ENCODE data around the gene NDUFB10. TPM values are rescaled to one million over a fixed set of nuclear protein-coding genes. Genes with fewer than 3 reads are reported as not detected.

The NDUFB10 gene
- total RNA-seq, 1 experiment from 2014 or later, result 206 TPM

- no peak for DNase-seq (ENCODE audit: extremely low read depth, low read depth)
These were observed 22.7 kb downstream of the NDUFB10 start for GRCh38 chr16:1982013-1982433.

DNA sequence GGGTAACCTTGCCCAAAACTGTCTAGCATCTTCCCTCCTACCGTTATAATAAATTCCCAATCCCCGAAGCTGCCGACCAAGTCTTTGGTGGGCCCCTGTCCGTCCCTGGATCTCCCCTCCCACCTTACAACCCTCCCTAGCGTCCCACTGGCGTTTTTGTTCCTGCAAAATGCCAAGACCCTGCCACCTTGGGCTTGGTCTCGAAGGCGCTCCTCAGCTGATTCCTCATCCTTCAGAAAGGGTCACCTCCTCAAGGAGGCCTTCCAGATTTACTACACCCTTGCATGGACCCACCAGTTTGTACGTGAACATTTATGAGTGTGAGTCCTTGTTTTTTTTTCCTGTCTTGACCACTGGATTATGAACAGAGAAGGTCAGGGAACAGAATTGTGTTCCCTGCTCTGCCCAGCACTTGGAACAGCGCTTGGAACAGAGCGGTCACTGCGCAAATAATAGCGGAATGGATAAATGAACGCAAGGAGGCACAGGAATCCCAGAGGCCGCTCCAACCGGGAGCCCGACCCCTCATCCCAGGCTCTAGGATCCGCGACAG, 23.7 kb downstream of the NDUFB10 start:
- no peak for DNase-seq (ENCODE audit: extremely low read depth, low read depth)

DNA sequence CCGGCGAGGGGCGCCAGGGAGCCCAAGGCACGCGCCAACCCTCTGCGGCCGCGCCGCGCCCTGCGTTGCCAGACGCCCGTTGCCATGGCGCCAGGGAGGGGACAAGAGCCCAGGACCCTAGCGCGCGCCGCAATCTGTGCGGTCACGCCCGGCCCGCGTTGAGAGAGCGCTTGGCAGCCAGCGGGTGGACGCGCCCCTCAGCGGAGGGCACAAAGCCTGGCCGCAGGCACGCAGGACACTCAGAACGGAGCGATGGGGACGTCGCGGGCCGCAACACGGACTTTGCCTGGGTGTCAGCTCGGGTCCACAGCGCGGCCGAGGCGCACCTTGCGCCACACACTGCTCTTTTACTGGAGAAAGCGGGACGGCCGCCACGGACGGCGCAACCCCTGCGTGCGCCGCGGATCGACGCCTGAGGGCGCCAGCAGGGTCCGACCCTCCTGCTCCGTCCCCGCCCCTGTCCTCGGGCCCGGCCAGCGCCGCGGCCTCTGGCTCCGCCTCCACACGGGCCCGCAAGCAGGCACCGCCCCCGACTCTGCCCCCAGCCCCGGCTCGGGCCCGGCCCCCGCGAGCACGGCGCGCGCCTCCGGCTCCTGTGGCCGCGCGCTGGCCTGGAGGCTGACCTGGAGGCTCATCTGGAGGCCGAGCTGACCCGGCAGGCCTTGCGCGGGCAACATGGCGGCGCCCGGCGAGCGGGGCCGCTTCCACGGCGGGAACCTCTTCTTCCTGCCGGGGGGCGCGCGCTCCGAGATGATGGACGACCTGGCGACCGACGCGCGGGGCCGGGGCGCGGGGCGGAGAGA, 24.4 kb downstream of the NDUFB10 start, which contains the start of gene GFER:
TSS of gene GFER (plus strand) at position 650 of the 803 bp plus-strand sequence. CDS start at position 676, 26 bp downstream.
- peak; percentile 91 for DNase-seq (ENCODE audit: extremely low read depth, low read depth)

GRCh38 chr16:1984347-1985225, 25.2 kb downstream of the NDUFB10 start:
- no peak for DNase-seq (ENCODE audit: extremely low read depth, low read depth)

DNA sequence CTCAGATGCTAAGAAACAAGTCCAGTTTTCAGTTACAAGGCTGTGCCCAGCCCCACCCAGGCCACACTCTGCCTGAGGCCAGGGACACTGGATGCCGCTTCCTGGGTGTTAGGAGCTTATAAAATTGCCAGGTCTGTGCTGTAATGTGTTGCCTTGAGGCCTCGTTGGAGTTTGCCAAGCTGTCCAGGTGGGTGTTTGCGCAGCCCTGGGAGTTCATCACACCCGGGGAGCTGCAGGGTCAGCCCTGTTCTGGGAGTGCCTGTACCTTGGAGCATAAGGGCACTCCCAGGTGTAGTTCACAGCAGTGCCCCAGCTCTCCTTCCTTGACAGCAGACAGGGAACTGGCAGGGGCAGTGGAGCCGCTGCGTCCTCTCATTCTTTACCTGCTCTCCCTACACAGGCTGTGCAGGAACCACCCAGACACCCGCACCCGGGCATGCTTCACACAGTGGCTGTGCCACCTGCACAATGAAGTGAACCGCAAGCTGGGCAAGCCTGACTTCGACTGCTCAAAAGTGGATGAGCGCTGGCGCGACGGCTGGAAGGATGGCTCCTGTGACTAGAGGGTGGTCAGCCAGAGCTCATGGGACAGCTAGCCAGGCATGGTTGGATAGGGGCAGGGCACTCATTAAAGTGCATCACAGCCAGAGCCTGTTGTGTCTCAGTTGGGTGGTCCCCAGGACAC, 26.3 kb downstream of the NDUFB10 start:
- DNase-seq (ENCODE audit: extremely low read depth, low read depth), result no peak

- DNase-seq (ENCODE audit: extremely low read depth, low read depth), result no peak
These were observed 27.9 kb downstream of the NDUFB10 start for GRCh38 chr16:1987198-1987597.

DNA sequence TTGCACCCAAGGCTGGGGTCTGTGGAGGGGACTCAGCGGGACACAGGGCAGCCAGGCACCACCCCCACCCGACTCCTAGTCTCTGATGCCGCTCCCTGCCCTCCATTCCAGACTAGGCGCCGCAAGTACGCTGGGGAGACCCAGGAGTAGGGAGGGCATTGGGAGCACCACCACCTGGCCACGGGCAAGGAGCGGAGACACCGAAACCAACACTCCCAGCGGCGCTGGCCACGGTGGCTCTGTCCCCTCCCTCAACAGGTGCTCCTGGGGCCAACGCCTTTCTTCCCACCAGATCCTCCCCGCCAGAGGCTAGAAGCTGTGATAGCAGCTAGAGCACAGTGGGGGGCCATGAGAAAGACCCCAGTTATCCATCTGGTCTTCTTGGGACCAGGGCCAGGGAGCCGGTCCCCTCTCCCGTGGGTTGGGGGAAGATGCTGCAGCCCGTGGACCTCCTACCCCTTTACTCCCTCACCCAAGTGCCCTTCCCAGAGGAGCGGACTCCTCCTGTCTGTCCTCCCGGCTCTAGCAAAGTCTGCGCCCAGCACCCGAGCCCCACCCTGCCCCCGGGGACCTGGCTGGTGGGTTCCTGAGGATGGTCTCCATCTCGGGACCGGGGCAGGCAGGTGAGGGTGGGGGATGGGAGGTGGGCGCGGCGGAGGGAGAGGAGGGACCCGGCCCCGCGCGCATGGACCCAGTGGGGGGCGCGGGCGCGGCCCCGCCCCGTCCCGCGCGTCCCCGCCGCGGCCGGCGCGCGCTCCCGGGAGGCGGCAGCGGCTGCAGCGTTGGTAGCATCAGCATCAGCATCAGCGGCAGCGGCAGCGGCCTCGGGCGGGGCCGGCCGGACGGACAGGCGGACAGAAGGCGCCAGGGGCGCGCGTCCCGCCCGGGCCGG, 30.1 kb downstream of the NDUFB10 start, which contains the start of gene SYNGR3:
TSS of gene SYNGR3 (plus strand) at position 762 of the 892 bp plus-strand sequence. CDS start 133 bp downstream, outside the sequence.
- no peak for DNase-seq (ENCODE audit: extremely low read depth, low read depth)

DNA sequence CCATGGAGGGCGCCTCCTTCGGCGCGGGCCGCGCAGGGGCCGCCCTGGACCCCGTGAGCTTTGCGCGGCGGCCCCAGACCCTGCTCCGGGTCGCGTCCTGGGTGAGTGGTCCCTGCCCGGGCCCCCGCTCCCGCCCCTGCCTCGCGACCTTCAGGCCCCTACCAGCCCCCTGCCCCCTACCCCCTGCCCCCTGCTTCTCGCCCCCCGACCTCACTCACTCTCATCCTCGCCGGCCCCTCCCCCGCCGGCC, 30.7 kb downstream of the NDUFB10 start:
- DNase-seq (ENCODE audit: extremely low read depth, low read depth), result no peak

DNA sequence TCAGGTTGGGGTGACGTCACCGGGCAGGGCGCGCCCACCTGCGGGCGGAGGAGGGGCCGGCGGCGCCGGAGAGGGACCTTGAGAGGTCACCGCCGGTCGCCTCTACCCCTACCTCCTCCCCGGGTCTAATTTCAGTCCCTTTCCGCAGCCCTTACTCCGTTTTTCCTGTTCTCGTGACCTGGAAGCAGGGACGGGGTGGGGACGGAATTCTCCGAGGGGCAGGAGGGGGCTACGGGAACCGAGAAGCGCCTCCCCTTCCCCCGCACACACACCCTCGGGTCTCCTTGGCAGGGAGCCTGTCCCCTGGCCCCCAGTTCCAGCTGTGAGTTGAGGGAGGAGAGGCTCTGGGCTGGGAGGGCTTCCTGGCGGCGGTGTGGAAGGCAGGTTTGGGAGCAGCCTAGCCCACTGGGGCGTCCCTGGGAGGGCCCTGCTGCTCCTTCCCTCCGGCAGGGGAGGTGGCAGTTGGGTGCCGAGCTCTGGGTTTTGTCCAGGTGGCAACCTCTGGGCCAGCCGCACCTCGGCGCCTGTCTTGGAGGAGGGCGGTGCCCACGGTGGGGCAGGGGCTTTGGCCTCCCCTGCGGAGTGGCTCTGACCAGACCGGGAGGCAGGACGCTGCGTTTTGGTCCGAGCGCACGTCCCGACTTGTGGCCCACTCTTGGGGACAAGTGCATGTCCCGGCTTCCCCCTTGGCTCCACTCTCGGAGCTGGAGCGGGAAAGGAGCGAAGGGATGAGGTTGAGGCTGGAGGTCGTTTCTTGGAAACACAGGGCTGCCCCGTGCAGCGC, 31.2 kb downstream of the NDUFB10 start:
- DNase-seq (ENCODE audit: extremely low read depth, low read depth), result no peak

GRCh38 chr16:1991135-1991551, 31.8 kb downstream of the NDUFB10 start:
- no peak for DNase-seq (ENCODE audit: extremely low read depth, low read depth)

GRCh38 chr16:1991588-1991947, 32.2 kb downstream of the NDUFB10 start:
- no peak for DNase-seq (ENCODE audit: extremely low read depth, low read depth)

DNA sequence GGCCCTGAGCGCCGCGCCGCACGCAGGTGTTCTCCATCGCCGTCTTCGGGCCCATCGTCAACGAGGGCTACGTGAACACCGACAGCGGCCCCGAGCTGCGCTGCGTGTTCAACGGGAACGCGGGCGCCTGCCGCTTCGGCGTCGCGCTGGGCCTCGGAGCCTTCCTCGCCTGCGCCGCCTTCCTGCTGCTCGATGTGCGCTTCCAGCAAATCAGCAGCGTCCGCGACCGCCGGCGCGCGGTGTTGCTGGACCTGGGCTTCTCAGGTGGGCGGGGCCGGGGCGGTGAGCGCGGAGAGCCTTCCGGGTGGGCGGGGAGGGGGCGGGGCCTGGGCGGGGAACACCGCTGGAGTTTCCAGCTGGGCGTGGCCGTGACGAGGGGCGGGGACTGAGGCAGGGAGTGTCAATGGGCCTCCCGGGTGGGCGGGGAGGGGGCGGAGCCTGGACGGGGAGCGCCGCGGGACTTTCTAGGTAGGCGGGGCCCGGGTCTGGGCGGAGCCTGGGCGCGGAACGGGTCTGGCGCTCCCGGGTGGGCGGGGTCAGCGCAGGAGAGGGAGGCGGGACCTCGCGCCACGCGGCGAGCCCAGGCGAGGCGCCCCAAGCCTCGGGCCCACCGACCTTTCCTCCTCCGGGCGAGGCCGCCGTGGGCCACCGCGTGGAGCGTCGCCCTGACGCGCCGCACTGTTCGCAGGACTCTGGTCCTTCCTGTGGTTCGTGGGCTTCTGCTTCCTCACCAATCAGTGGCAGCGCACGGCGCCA, 32.8 kb downstream of the NDUFB10 start:
- DNase-seq (ENCODE audit: extremely low read depth, low read depth), result peak; percentile 89

GRCh38 chr16:1992704-1993317, 33.5 kb downstream of the NDUFB10 start:
- no peak for DNase-seq (ENCODE audit: extremely low read depth, low read depth)

DNA sequence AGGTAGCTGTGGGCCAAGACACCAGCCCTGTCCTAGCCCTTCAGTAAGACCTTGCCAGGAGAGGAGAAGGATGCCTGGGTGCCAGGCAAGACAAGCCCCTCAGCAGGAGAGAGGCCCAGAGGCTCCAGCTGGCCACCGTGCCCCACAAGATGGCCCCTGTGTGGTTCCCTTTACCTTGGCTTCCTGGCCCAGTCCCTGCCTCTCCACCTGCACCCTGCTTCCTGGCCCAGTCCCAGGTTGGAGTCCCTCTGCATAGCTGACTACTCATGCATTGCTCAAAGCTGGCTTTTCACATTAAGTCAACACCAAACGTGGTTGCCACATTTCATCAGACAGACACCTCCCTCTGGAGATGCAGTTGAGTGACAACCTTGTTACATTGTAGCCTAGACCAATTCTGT, 34.4 kb downstream of the NDUFB10 start:
- no peak for DNase-seq (ENCODE audit: extremely low read depth, low read depth)

GRCh38 chr16:1997494-1998359, 38.4 kb downstream of the NDUFB10 start:
- no peak for DNase-seq (ENCODE audit: extremely low read depth, low read depth)

GRCh38 chr16:1998360-1998835, 39.1 kb downstream of the NDUFB10 start:
- DNase-seq (ENCODE audit: extremely low read depth, low read depth), result no peak

Measured in NCI-H460 (cell line).